Heart left ventricle (tissue), 16 donors: ENCODE data around the gene CREBZF. TPM values are rescaled to one million over a fixed set of nuclear protein-coding genes. Genes with fewer than 3 reads are reported as not detected.
A peak's percentile ranks its signal among the peaks of the same experiment; 100 is the strongest.

Source experiments
- ATAC-seq, 4 donors: fragments of 200-7000 bp; cut with Tn5 transposase; one replicate each; pipeline ENCODE4 v1.9.1; 2020 to 2022; ENCODE audit warnings: moderate library complexity in 4 of 4, mild to moderate bottlenecking in 3 of 4, moderate number of reproducible peaks in 1 of 4
- DNase-seq, 5 donors: peaks; one replicate each; pipeline ENCODE4 v3.0.0-alpha.2; 2020
- H3K27ac ChIP-seq, 12 donors: fragments of 200-600 bp; sonication (generic) in 4 of 12; one replicate each; pipeline versions ENCODE4 v1.5.0 to v1.8.0; 2016 to 2022; ENCODE audit warnings: mild to moderate bottlenecking in 2 of 12
- H3K27me3 ChIP-seq, 9 donors: fragments of 200-600 bp; sonication (generic) in 2 of 9; one replicate each; pipeline versions ENCODE4 v1.5.1 to v1.8.0; 2016 to 2022; ENCODE audit warnings: mild to moderate bottlenecking in 3 of 9
- H3K36me3 ChIP-seq, 9 donors: fragments of 200-600 bp; sonication (generic) in 2 of 9; one replicate each; pipeline versions ENCODE4 v1.5.0 to v1.8.0; 2018 to 2022; ENCODE audit warnings: mild to moderate bottlenecking in 2 of 9
- H3K4me1 ChIP-seq, 12 donors: fragments of 200-600 bp; sonication (generic) in 4 of 12; one replicate each; pipeline versions ENCODE4 v1.5.0 to v1.8.0; 2016 to 2022; ENCODE audit warnings: mild to moderate bottlenecking in 3 of 12
- H3K4me3 ChIP-seq, 12 donors: fragments of 200-600 bp; sonication (generic) in 4 of 12; one replicate each; pipeline versions ENCODE4 v1.5.0 to v1.8.0; 2017 to 2022; ENCODE audit warnings: mild to moderate bottlenecking in 9 of 12, moderate library complexity in 4 of 12
- H3K9me3 ChIP-seq, 12 donors: fragments of 200-600 bp; sonication (generic) in 4 of 12; one replicate each; pipeline versions ENCODE4 v1.5.0 to v1.8.0; 2016 to 2022; ENCODE audit warnings: mild to moderate bottlenecking in 1 of 12
- POLR2A ChIP-seq, 2 donors: fragments of 450-650 bp; IDR thresholded peaks; one replicate each; pipeline ENCODE4 v1.6.1; 2017; ENCODE audit warnings: antibody characterized with exemption in 2 of 2, mild to moderate bottlenecking in 2 of 2, moderate library complexity in 2 of 2
- WGBS, 4 donors: extraction: QIAGEN DNeasy Blood & Tissue Kit in 2 of 4; methylation state at CpG; one replicate each; pipeline versions ENCODE4 v1.1.5 to v1.1.7; 2013 to 2018; 5-methylcytosine and 5-hydroxymethylcytosine counted together
- intact Hi-C, 10 donors: fragments of 100-400 bp; cut with DNase I; formaldehyde crosslinking; loops; one replicate each; pipeline versions ENCODE4 v1.11.1 to v1.14.2; 2022
- polyA plus RNA-seq, 2 donors: library from polyadenylated mRNA; stranded (reverse); fragments of 200-250 nt; gene quantifications; one replicate each; pipeline ENCODE4 v1.2.3, GENCODE V29; 2013
- total RNA-seq, 9 donors: library from RNA; depleted of rRNA in 2 of 9; stranded (reverse); fragments of >200 nt in 2 of 9; fragmentation: NEBNext Ultra II Directional in 3 of 9; extraction: Animal tissue kit (Norgen Biotek cat#: 25700) in 3 of 9; gene quantifications; one replicate each; pipeline versions ENCODE4 v1.1.0 to v1.2.4, GENCODE V29; 2016 to 2023
- TF ChIP-seq, protein P1 (sequence below), 12 donors: fragments of 200-600 bp; sonication (generic) in 4 of 12; IDR thresholded peaks; one replicate each; pipeline versions ENCODE4 v1.5.0 to v1.8.0; 2018 to 2022; ENCODE audit warnings: antibody characterized with exemption in 12 of 12, mild to moderate bottlenecking in 5 of 12
- donor health status: ischemic (EF 13 %, LVEDD 7.1; RV severe dilation, severe dysfunction).
- donor health status: healthy with polysubstance abuse.
- donor health status: DM: no; HTN: yes; CAD: no.
- donor health status: DM: no; HTN: no; CAD: no.
- donor health status: ischemic (EF 25% LVEDD 6.9; RV normal size, moderate dysfunction).
- donor health status: ischemic (EF 25% LVEDD 5.7; RV mildly dilated, moderate dysfunction).
- donor health status: healthy.
- donor health status: DM: yes; HTN: yes; CAD: no.
- donor health status: ischemic (EF 35%, LVEDD 5.7; RV mildly dilated, moderate dysfunction).
- donor health status: nonischemic (EF 11% LVEDD 7.7; RV severe dilation, severe dysfunction).
- donor health status: DM: yes; HTN: yes; CAD: no.
- donor health status: PGD.
- donor health status: ischemic (EF 29% LVEDD 5.4; RV normal size, mild dysfunction).
- donor health status: nonischemic (EF 23%, LVEDD 6.1; RV moderate dilation, normal function).

The CREBZF gene
- total and polyA plus RNA-seq, 11 donors = 11.5 to 17.8 (median 12.8) TPM

DNA sequence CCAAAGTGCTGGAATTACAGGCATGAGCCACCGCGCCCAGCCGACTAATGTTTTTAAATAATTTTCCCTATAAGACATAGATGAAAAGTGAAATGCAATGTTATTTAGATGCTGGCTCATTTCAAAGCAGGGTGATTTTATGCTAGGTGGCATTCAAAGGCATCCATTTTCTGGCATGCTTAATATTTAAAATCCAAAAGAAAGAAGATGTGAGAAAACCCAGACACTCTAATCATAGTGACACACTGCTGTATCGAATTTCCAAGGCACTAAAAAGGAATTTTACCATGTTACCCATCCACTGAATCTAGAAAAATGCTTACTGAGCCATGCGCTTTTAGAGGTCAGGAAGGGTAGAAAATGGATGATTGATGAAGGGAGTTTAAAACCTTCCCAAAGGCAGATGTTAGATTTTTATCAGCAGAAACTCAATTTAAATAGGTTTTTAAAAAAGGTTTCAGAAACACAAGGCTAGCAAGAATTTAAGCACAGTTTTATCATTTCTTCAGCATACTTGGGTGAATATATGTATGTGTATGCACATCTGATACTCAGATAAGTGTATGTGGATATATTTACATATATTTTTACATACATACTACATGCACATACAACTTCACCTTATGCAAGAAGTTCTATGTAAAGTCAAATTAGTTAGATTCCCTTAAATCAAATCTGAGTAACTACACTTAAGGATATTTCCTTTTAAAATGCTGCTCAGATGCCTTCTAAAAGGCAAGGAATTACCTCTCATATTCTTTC lies 45.2 kb upstream of the CREBZF start:
- no peaks in the 10 kb centered on the region for H3K9me3 ChIP-seq
- intact Hi-C loops = loop anchor here in 1 of 10 donors (10.0 kb wide), 1 partner anchor 575 kb away; no protein-coding TSS in a partner anchor
- H3K27ac ChIP-seq = no peak overlapping the region
- no peak for TF ChIP-seq POLR2A (IDR thresholded peaks at IDR 0.05)
- TF ChIP-seq, protein P1, sequence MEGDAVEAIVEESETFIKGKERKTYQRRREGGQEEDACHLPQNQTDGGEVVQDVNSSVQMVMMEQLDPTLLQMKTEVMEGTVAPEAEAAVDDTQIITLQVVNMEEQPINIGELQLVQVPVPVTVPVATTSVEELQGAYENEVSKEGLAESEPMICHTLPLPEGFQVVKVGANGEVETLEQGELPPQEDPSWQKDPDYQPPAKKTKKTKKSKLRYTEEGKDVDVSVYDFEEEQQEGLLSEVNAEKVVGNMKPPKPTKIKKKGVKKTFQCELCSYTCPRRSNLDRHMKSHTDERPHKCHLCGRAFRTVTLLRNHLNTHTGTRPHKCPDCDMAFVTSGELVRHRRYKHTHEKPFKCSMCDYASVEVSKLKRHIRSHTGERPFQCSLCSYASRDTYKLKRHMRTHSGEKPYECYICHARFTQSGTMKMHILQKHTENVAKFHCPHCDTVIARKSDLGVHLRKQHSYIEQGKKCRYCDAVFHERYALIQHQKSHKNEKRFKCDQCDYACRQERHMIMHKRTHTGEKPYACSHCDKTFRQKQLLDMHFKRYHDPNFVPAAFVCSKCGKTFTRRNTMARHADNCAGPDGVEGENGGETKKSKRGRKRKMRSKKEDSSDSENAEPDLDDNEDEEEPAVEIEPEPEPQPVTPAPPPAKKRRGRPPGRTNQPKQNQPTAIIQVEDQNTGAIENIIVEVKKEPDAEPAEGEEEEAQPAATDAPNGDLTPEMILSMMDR (IDR thresholded peaks at IDR 0.05) = no peak
- 92 to 97% (median 94%) methylated on average over 5 of the region's 5 CpGs for WGBS, 4 donors
- H3K36me3 ChIP-seq = peaks cover 0 to 32% (median 0%) of the 10 kb centered on the region in 9 donors
- DNase-seq (no peak), ATAC-seq (no peak)
- H3K4me3 ChIP-seq = no peak overlapping the region
- no peaks in the 10 kb centered on the region for H3K27me3 ChIP-seq
- H3K4me1 ChIP-seq = peaks cover 0 to 9% (median 0%) of the 10 kb centered on the region in 12 donors

DNA sequence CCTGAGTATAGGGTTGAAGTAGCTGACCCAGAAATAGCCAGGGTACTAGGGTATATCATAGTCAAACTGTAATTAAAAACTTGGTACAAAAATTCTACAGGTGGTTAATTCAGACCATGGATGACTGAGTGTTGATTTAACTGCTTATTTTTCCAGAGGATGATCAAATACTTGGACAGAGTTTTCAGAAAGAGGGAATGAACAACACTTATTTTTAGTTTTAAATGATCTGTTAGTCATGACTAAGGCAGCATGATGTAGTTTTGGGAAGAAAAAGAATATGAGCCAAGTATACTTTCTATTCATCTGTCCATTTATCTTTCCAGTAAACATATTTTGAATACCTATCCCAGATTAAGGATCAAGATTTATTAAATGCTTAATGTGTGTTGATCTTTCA lies 40.9 kb upstream of the CREBZF start:
- Histone ChIP-seq H3K36me3 (peaks cover 0 to 36% (median 0%) of the 10 kb centered on the region in 9 donors), H3K27me3 (no peaks in the 10 kb centered on the region), H3K4me1 (peaks cover 0 to 9% (median 0%) of the 10 kb centered on the region in 12 donors), H3K4me3 (no peak overlapping the region), H3K27ac (peak overlapping the region in 1 of 12 donors; percentile 9), H3K9me3 (no peaks in the 10 kb centered on the region)
- intact Hi-C loops = loop anchor here in 1 of 10 donors (10.0 kb wide), 1 partner anchor 579 kb away; no protein-coding TSS in a partner anchor
- TF ChIP-seq POLR2A (IDR thresholded peaks at IDR 0.05) = no peak
- TF ChIP-seq, protein P1 (IDR thresholded peaks at IDR 0.05) = no peak
- ATAC-seq (peak in 1 of 4 donors; percentile 22), DNase-seq (no peak)

DNA sequence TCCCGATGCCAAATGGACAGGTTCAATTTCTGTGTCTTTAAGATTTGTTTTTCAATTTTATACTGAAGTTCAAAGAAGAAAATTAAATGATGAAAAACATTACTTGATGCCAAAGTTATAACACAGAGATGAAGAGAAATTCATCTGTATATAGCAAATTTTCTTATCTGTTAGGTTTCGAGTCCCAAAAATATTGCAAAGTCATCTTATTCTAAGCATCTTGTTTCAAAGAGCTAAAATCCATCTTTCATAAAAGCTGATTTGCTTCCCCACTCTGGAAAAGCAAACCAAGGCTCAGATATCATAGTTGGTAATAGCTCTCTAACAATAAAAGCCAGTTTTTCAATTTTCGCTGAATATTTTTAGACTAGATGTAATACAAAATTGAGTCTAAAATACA lies 40.0 kb upstream of the CREBZF start:
- intact Hi-C loops = loop anchor here in 1 of 10 donors (10.0 kb wide), 1 partner anchor 580 kb away; no protein-coding TSS in a partner anchor
- ATAC-seq (no peak), DNase-seq (no peak)
- no peak overlapping the region for H3K27ac ChIP-seq
- WGBS, 4 donors = 95 to 97% (median 95%) methylated on average over 3 of the region's 3 CpGs
- H3K9me3 ChIP-seq = no peaks in the 10 kb centered on the region
- TF ChIP-seq POLR2A (IDR thresholded peaks at IDR 0.05) = no peak
- TF ChIP-seq, protein P1 (IDR thresholded peaks at IDR 0.05) = no peak
- peaks cover 0 to 15% (median 0%) of the 10 kb centered on the region in 12 donors for H3K4me1 ChIP-seq
- H3K27me3 ChIP-seq = no peaks in the 10 kb centered on the region
- no peak overlapping the region for H3K4me3 ChIP-seq
- H3K36me3 ChIP-seq = peaks cover 0 to 33% (median 0%) of the 10 kb centered on the region in 9 donors

DNA sequence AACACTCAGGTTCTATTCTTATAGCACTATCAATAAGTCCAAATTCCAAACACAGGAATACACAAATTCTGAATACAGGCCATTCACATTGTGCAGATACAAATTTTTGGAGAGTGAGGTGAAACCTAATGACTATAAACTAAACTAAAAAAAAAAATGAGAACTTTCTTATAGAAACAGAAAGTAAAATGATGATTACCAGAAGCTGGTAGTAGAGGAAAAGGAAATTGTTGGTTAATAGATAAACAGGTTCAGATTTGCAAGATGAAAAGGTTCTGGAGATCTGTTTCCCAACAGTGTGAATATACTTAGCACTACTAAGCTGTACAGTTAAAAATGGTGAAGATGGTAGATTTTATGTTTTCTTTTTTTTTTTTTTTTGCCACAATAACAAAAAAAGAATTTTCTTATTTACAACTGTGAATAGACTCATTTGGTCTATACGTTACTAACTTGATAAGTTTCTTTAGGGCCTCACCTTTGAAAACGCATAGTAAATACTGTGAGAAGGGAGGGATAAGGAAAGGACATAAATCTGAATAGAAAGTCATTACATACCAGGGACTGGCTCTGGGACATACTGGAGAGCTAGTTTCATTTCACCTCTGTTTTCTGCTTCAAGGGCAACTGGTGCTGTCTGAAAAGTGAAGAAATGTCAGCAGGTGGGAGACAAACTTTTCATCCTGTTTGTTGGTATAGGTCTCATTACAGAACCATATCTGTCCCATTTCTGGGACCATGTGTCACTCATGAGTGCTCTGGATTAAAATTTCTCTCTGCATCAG lies 35.2 kb upstream of the CREBZF start:
- Histone ChIP-seq H3K27me3 (no peaks in the 10 kb centered on the region), H3K9me3 (no peaks in the 10 kb centered on the region), H3K4me1 (peaks cover 0 to 17% (median 0%) of the 10 kb centered on the region in 12 donors), H3K36me3 (peaks cover 0 to 58% (median 3%) of the 10 kb centered on the region in 9 donors), H3K4me3 (no peak overlapping the region), H3K27ac (peak overlapping the region in 1 of 12 donors; percentile 48)
- TF ChIP-seq, protein P1 (IDR thresholded peaks at IDR 0.05) = no peak
- intact Hi-C loops = loop anchor here in 3 of 10 donors (5.0 to 10.0 kb wide), 3 partner anchors 125 to 585 kb away; no protein-coding TSS in a partner anchor
- WGBS, 4 donors = 74 to 85% (median 81%) methylated on average over 2 of the region's 2 CpGs
- DNase-seq = no peak
- ATAC-seq = no peak
